Keratinocyte (primary cell): Measurements from ENCODE around the gene TXNRD2. TPM values are rescaled to one million over a fixed set of nuclear protein-coding genes. Genes with fewer than 3 reads are reported as not detected.

Experiments used
- DNase-seq: peaks from one replicate; pipeline ENCODE4 v3.0.0-alpha.2; 2011; ENCODE audit warnings: low read depth, missing footprints, low spot score
- FAIRE-seq: peaks from 2 replicates; lab custom pipeline; 2011; peaks lifted over from hg19 to GRCh38; lab: Jason Lieb, UNC
- H2AFZ ChIP-seq: 2 replicates; pipeline ENCODE4 v1.6.0; 2012; ENCODE audit warnings: low read length, control low read depth, inconsistent platforms; ENCODE audit not compliant: control insufficient read depth
- H3K27ac ChIP-seq: 2 replicates; pipeline ENCODE4 v1.5.1; 2011; ENCODE audit warnings: low read length; ENCODE audit not compliant: control insufficient read depth, insufficient read depth
- H3K27me3 ChIP-seq: 3 replicates; pipeline ENCODE4 v1.6.0; 2011; ENCODE audit warnings: low read length; ENCODE audit not compliant: control insufficient read depth, insufficient read depth; ENCODE audit errors: extremely low read depth
- H3K36me3 ChIP-seq, 2 experiments: 2 replicates in 1 of 2; 3 replicates in 1 of 2; pipeline ENCODE4 v1.5.1; 2011; ENCODE audit warnings: low read length in 2 of 2, mild to moderate bottlenecking in 1 of 2; ENCODE audit not compliant: control insufficient read depth in 2 of 2, insufficient read depth in 2 of 2; ENCODE audit errors: extremely low read depth in 1 of 2
- H3K4me1 ChIP-seq: 3 replicates; pipeline ENCODE4 v1.5.1; 2011; ENCODE audit warnings: low read length; ENCODE audit not compliant: control insufficient read depth, insufficient read depth; ENCODE audit errors: extremely low read depth
- H3K4me2 ChIP-seq: 3 replicates; pipeline ENCODE4 v1.6.0; 2011; ENCODE audit warnings: low read depth, low read length; ENCODE audit not compliant: control insufficient read depth, insufficient read depth; ENCODE audit errors: extremely low read depth
- H3K4me3 ChIP-seq, 3 experiments: fragments of 200-600 bp in 1 of 3; sonication (generic) in 1 of 3; 2 replicates in 2 of 3; 3 replicates in 1 of 3; pipeline ENCODE4 v1.5.1; 2011 to 2016; ENCODE audit warnings: low read length in 3 of 3, mild to moderate bottlenecking in 3 of 3, control low read depth in 2 of 3, inconsistent platforms in 1 of 3, low read depth in 1 of 3, mixed read lengths in 1 of 3, mixed run types in 1 of 3, moderate library complexity in 1 of 3; ENCODE audit not compliant: control insufficient read depth in 2 of 3, insufficient read depth in 2 of 3; ENCODE audit errors: extremely low read depth in 1 of 3
- H3K79me2 ChIP-seq: 2 replicates; pipeline ENCODE4 v1.6.0; 2012; ENCODE audit warnings: low read length; ENCODE audit not compliant: control insufficient read depth, insufficient read depth
- H3K9ac ChIP-seq: 3 replicates; pipeline ENCODE4 v1.6.0; 2011; ENCODE audit warnings: low read length; ENCODE audit not compliant: control insufficient read depth, insufficient read depth; ENCODE audit errors: extremely low read depth
- H3K9me1 ChIP-seq: 3 replicates; pipeline ENCODE4 v1.6.0; 2011; ENCODE audit warnings: low read length; ENCODE audit not compliant: control insufficient read depth, insufficient read depth; ENCODE audit errors: extremely low read depth
- H3K9me3 ChIP-seq: 2 replicates; pipeline ENCODE4 v1.5.1; 2012; ENCODE audit warnings: low read depth, low read length; ENCODE audit not compliant: control insufficient read depth
- H4K20me1 ChIP-seq: 3 replicates; pipeline ENCODE4 v1.6.0; 2011; ENCODE audit warnings: low read length; ENCODE audit not compliant: control insufficient read depth, insufficient read depth; ENCODE audit errors: extremely low read depth
- EZH2 ChIP-seq: IDR thresholded peaks from one replicate; pipeline ENCODE4 v1.6.1; 2012; ENCODE audit warnings: inconsistent platforms, mild to moderate bottlenecking, low read length, moderate library complexity
- dilution Hi-C: fragments of 300-500 bp; cut with MboI; formaldehyde crosslinking; loops from one replicate; pipeline ENCODE4 v1.7.0; 2020; ENCODE audit warnings: low sequenced_read_pairs; ENCODE audit not compliant: extremely low pct_ligation_motif_present
- polyA plus RNA-seq, 5 experiments: library from polyadenylated mRNA; depleted of rRNA in 3 of 5; stranded (reverse) in 3 of 5; stranded (forward) in 1 of 5; unstranded in 1 of 5; fragments of >200 nt; gene quantifications; 1 replicate in 1 of 5; 2 replicates in 3 of 5; 3 replicates in 1 of 5; pipeline versions ENCODE4 v1.2.1 to v1.2.3, GENCODE V29; 2011 to 2012; ENCODE audit warnings: missing spikeins in 2 of 5, low read depth in 1 of 5, low replicate concordance in 1 of 5
- TF ChIP-seq, protein P1 (sequence below), 3 experiments: IDR thresholded peaks in 1 of 3; conservative IDR thresholded peaks in 1 of 3; optimal IDR thresholded peaks in 1 of 3; 2 replicates in 2 of 3; 3 replicates in 1 of 3; pipeline versions ENCODE3 to v1.5.1; 2011; ENCODE audit warnings: low read length in 3 of 3, mild to moderate bottlenecking in 3 of 3, moderate library complexity in 2 of 3, control low read depth in 1 of 3, inconsistent platforms in 1 of 3; ENCODE audit not compliant: insufficient read depth in 2 of 3; ENCODE audit errors: extremely low read depth in 1 of 3

TXNRD2 gene
- polyA plus RNA-seq, 1 donor (not counting 4 experiments of a cell fraction or from before 2014, with no cell fraction given), result 16.0 TPM

- Histone ChIP-seq H3K4me2 (no peak overlapping the region), H4K20me1 (no peaks in the 10 kb centered on the region), H3K27me3 (no peaks in the 10 kb centered on the region), H3K9me3 (no peaks in the 10 kb centered on the region), H2AFZ (no peak overlapping the region), H3K9ac (no peak overlapping the region), H3K4me1 (peaks cover 40% of the 10 kb centered on the region), H3K79me2 (no peaks in the 10 kb centered on the region), H3K9me1 (no peaks in the 10 kb centered on the region), H3K36me3 (no peaks in the 10 kb centered on the region), H3K4me3 (no peak overlapping the region), H3K27ac (no peak overlapping the region)
- dilution Hi-C loops, result no loop called here
- TF ChIP-seq EZH2, result no peak
- TF ChIP-seq, protein P1, sequence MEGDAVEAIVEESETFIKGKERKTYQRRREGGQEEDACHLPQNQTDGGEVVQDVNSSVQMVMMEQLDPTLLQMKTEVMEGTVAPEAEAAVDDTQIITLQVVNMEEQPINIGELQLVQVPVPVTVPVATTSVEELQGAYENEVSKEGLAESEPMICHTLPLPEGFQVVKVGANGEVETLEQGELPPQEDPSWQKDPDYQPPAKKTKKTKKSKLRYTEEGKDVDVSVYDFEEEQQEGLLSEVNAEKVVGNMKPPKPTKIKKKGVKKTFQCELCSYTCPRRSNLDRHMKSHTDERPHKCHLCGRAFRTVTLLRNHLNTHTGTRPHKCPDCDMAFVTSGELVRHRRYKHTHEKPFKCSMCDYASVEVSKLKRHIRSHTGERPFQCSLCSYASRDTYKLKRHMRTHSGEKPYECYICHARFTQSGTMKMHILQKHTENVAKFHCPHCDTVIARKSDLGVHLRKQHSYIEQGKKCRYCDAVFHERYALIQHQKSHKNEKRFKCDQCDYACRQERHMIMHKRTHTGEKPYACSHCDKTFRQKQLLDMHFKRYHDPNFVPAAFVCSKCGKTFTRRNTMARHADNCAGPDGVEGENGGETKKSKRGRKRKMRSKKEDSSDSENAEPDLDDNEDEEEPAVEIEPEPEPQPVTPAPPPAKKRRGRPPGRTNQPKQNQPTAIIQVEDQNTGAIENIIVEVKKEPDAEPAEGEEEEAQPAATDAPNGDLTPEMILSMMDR (optimal IDR thresholded peaks at IDR 0.05 in 1 of 3, IDR thresholded peaks at IDR 0.05 in 1 of 3, conservative IDR thresholded peaks at IDR 0.05 in 1 of 3; ENCODE audit: extremely low read depth in 1 of 3, insufficient read depth in 2 of 3, low read length in 3 of 3), result peak in 1 of 3 experiments; percentile 24
- FAIRE-seq (no peak), DNase-seq (no peak)
Measured at GRCh38 chr22:19889951-19890350, 51.7 kb downstream of the TXNRD2 start.

DNA sequence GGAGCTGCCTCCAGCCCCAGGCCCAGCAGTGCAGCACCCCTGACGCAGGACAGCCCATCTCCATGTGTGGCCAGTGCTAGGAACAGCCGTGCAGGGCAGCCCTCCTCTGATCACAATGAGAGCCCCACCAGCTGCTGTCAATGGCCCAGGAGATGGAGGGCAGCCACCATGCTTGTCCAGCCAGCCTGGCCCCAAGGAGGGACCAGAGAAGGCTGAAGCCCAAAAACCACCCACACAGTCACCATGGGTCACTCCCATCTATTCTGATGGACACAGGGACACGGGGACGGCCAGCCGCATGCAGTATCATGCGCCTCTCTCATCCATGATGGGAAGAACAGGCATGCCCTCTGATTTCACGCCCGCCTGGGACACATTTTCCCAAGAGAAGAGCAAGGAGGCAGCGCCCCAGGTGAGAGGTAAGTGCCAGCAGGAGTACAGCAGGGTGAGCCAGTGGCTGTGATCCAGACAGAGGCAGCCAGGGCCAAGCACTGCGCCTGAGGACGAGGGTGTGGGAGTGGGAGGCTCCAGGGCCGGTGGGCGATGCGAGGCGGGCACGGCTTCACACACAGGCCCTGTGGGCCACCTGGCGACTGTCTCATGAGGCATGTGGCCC is 53.4 kb downstream of the TXNRD2 start:
- Histone ChIP-seq H2AFZ (no peak overlapping the region), H3K4me3 (no peak overlapping the region), H3K4me1 (peaks cover 40% of the 10 kb centered on the region), H3K79me2 (no peaks in the 10 kb centered on the region), H3K9me3 (no peaks in the 10 kb centered on the region), H3K36me3 (no peaks in the 10 kb centered on the region), H3K27ac (no peak overlapping the region), H3K4me2 (no peak overlapping the region), H3K27me3 (no peaks in the 10 kb centered on the region), H3K9me1 (no peaks in the 10 kb centered on the region), H3K9ac (no peak overlapping the region), H4K20me1 (no peaks in the 10 kb centered on the region)
- dilution Hi-C loops, result no loop called here
- DNase-seq (no peak), FAIRE-seq (no peak)
- TF ChIP-seq EZH2, result no peak
- TF ChIP-seq, protein P1 (optimal IDR thresholded peaks at IDR 0.05 in 1 of 3, IDR thresholded peaks at IDR 0.05 in 1 of 3, conservative IDR thresholded peaks at IDR 0.05 in 1 of 3; ENCODE audit: extremely low read depth in 1 of 3, insufficient read depth in 2 of 3, low read length in 3 of 3), result peak in 1 of 3 experiments; percentile 5
